T-helper 2 cell treated with Interferon-gamma antibody and Interleukin-4, amounts not matched to agents 5 μg/mL and 100 μg/mL, for 36 hours (primary cell): Measurements from ENCODE around the gene PTGIR.

ENCODE experiments used
- DNase-seq: peaks from one replicate; pipeline ENCODE4 v3.0.0; 2021; ENCODE audit warnings: low spot score
- H3K27ac Mint-ChIP-seq: one replicate; pipeline ENCODE4 v1.8.0; 2021; ENCODE audit warnings: mild to moderate bottlenecking, mixed read lengths
- H3K27me3 Mint-ChIP-seq: one replicate; pipeline ENCODE4 v1.8.0; 2021; ENCODE audit warnings: low read depth, mixed read lengths
- H3K36me3 Mint-ChIP-seq: one replicate; pipeline ENCODE4 v1.8.0; 2021; ENCODE audit warnings: low read depth, mixed read lengths
- H3K4me1 Mint-ChIP-seq: one replicate; pipeline ENCODE4 v1.8.0; 2021; ENCODE audit warnings: low read depth, mixed read lengths
- H3K4me3 Mint-ChIP-seq: one replicate; pipeline ENCODE4 v1.8.0; 2022; ENCODE audit warnings: mild to moderate bottlenecking, moderate library complexity, mixed read lengths
- H3K9me3 Mint-ChIP-seq: one replicate; pipeline ENCODE4 v1.8.0; 2021; ENCODE audit warnings: mixed read lengths

The PTGIR gene

DNA sequence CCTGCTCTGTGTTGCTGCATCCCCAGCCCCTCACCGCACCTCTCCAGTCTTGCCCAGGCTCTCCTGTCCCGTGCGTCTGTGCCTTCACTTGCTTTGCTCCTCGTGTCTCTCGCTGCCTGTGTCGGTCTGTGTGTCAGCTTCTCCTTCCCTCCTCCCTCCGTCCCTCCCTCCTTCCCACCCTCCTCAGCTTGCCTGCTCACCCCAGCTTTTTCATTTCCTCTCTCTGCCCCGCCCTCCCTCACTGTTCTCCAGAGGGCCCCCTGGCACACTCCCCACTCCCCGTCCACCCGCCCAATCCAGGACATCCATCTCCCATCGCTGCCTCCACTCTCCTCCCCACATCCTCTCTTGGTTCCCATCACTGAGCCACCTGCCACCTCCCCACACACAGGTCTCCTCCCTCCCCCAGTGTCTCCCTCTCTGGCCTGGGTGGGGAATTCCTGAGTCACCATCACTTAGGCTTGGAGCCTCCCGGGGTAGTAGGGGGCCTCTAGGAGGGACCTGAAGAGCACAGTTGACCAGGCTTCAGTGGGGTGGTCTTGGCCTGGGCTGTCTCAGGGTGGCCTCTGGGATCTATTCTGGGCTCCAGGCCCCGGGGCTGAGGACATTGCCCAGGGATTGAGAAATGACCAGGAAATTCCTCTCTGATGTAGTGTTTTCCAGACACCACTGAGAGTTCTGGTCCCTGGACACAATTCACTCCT is at the start of gene PTGIR:
Gene PTGIR, minus strand, starts transcription at position 132 of the 704 bp plus-strand sequence. CDS start 864 bp downstream, outside the sequence.
- peak; percentile 59 for DNase-seq
- peaks cover 35% of the 10 kb centered on the region for H3K4me1 Mint-ChIP-seq
- no peaks in the 10 kb centered on the region for H3K9me3 Mint-ChIP-seq
- no peaks in the 10 kb centered on the region for H3K27me3 Mint-ChIP-seq
- H3K27ac Mint-ChIP-seq, result peak within 1 kb of the TSS; percentile 87
- H3K4me3 Mint-ChIP-seq, result peak within 1 kb of the TSS; percentile 84
- peaks cover 8% of the 10 kb centered on the region for H3K36me3 Mint-ChIP-seq

DNA sequence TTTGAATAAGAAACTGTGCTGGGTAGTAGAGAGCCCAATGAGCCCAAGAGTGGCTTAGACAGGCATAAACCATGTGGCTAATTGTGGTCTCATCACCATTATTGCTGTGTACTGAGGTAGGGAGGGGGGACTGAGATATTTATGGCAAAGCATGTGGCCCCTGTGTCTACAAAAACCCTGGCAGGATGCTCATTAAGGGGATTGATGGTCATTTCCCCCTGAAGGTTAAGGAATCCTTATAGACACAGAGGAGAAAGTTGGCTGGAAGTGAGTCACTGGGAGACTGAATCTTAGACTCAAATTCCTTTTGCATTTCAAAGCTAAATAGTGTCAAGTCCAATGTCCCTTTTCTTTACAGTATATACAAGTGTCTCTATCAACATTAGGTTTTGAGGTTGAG is 45.9 kb upstream of the PTGIR start:
- Mint-ChIP-seq H3K4me1 (peaks cover 3% of the 10 kb centered on the region), H3K9me3 (no peaks in the 10 kb centered on the region), H3K27me3 (no peaks in the 10 kb centered on the region), H3K4me3 (no peak overlapping the region), H3K36me3 (peaks cover 38% of the 10 kb centered on the region), H3K27ac (no peak overlapping the region)
- no peak for DNase-seq

- Mint-ChIP-seq H3K4me1 (no peaks in the 10 kb centered on the region), H3K36me3 (peaks cover 19% of the 10 kb centered on the region), H3K27me3 (peaks cover 3% of the 10 kb centered on the region), H3K4me3 (no peak overlapping the region), H3K9me3 (no peaks in the 10 kb centered on the region), H3K27ac (no peak overlapping the region)
- no peak for DNase-seq
Measured at GRCh38 chr19:46668662-46669061, 43.8 kb upstream of the PTGIR start.

DNA sequence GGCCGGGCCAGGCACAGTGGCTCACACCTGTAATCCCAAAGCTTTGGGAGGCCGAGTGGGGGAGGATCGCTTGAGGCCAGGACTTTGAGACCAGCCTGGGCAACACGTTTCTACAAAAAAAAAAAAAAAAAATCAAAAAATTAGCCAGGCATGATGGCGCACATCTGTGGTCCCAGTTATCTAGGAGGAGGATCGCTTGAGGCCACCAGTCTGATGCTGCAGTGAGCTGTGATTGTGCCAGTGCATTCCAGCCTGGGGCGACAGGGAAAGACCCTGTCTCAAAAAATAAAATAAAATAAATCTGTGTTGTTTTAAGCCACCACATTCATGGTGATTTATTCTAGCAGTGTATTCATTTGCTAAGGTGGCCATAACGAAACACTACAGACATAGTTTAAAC is 40.2 kb upstream of the PTGIR start:
- peaks cover under 1% of the 10 kb centered on the region for H3K36me3 Mint-ChIP-seq
- no peaks in the 10 kb centered on the region for H3K9me3 Mint-ChIP-seq
- H3K27ac Mint-ChIP-seq, result no peak overlapping the region
- peaks cover 10% of the 10 kb centered on the region for H3K27me3 Mint-ChIP-seq
- DNase-seq, result no peak
- H3K4me1 Mint-ChIP-seq, result peaks cover 13% of the 10 kb centered on the region
- no peak overlapping the region for H3K4me3 Mint-ChIP-seq

GRCh38 chr19:46661735-46662592 is 37.1 kb upstream of the PTGIR start:
- no peaks in the 10 kb centered on the region for H3K36me3 Mint-ChIP-seq
- no peaks in the 10 kb centered on the region for H3K9me3 Mint-ChIP-seq
- peaks cover 28% of the 10 kb centered on the region for H3K27me3 Mint-ChIP-seq
- H3K4me1 Mint-ChIP-seq, result peaks cover 17% of the 10 kb centered on the region
- peak overlapping the region; percentile 89 for H3K27ac Mint-ChIP-seq
- peak overlapping the region; percentile 75 for H3K4me3 Mint-ChIP-seq
- peak; percentile 75 for DNase-seq

- DNase-seq, result peak; percentile 100
- H3K9me3 Mint-ChIP-seq, result no peaks in the 10 kb centered on the region
- no peaks in the 10 kb centered on the region for H3K36me3 Mint-ChIP-seq
- H3K4me3 Mint-ChIP-seq, result peak within 1 kb of the TSS; percentile 75
- H3K27ac Mint-ChIP-seq, result peak within 1 kb of the TSS; percentile 89
- H3K4me1 Mint-ChIP-seq, result peaks cover 17% of the 10 kb centered on the region
- peaks cover 30% of the 10 kb centered on the region for H3K27me3 Mint-ChIP-seq
Measured at GRCh38 chr19:46661020-46661731, 36.3 kb upstream of the PTGIR start, which contains the start of gene DACT3. TSS of gene DACT3 (minus strand) at chr19:46661182. CDS start at chr19:46661064, 118 bp downstream.

DNA sequence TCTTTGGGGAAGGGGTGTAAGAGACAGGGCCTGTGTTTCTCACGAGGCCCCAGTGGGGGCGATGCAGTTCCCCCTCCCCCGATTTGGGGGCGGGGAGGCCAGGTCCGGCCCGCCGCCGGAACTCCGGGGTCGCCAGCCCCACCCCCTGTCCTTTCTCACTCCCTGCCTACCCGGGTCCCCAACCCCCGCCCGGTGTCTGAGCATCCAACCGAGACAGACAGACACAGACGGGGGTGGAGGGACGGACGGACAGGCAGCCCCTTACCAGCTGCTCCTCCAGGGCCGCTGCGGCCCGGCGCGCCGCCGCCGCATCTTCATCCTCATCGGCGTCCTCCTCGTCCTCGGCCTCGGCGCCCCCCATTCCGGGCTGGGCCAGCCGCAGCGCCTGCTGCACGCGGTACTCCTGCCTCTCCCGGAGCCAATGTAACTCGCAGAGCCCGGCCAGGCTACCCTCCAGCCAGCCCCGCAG is 35.7 kb upstream of the PTGIR start:
- Mint-ChIP-seq H3K36me3 (no peaks in the 10 kb centered on the region), H3K27ac (no peak overlapping the region), H3K4me1 (peaks cover 17% of the 10 kb centered on the region), H3K27me3 (peaks cover 30% of the 10 kb centered on the region), H3K9me3 (no peaks in the 10 kb centered on the region), H3K4me3 (peak overlapping the region; percentile 55)
- no peak for DNase-seq

DNA sequence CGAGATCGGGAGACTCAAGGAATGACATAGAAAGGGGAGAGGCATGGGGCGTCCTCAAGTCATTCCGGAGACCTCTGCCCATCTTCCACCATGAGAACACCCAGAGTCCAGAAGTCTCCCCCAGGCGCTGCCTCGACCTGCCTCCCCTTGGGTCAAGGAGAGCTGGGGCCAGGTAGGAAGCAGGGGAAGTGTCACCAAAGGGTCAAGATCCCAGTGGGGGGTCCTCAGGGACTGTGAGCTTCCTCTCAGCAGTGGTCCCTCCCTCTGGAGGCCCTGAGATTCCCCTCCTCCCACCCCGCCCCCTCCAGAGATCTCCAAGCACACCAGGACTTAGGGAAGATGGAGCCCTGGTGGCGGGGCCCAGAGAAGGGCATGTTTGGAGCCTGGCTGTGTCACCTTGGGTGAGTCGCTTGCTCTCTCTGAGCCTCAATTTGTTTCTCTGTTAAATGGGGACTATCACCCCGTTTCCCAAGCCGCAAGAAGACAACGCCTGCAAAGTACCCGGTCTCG is 35.2 kb upstream of the PTGIR start:
- Mint-ChIP-seq H3K27me3 (peaks cover 32% of the 10 kb centered on the region), H3K4me1 (peaks cover 17% of the 10 kb centered on the region), H3K9me3 (no peaks in the 10 kb centered on the region), H3K27ac (peak overlapping the region; percentile 8), H3K4me3 (peak overlapping the region; percentile 58), H3K36me3 (no peaks in the 10 kb centered on the region)
- DNase-seq, result no peak

- Mint-ChIP-seq H3K4me3 (peak overlapping the region; percentile 58), H3K4me1 (peaks cover 17% of the 10 kb centered on the region), H3K36me3 (no peaks in the 10 kb centered on the region), H3K27me3 (peaks cover 36% of the 10 kb centered on the region), H3K9me3 (no peaks in the 10 kb centered on the region), H3K27ac (peak overlapping the region; percentile 8)
- DNase-seq, result no peak
Measured at GRCh38 chr19:46659151-46660007, 34.5 kb upstream of the PTGIR start.

DNA sequence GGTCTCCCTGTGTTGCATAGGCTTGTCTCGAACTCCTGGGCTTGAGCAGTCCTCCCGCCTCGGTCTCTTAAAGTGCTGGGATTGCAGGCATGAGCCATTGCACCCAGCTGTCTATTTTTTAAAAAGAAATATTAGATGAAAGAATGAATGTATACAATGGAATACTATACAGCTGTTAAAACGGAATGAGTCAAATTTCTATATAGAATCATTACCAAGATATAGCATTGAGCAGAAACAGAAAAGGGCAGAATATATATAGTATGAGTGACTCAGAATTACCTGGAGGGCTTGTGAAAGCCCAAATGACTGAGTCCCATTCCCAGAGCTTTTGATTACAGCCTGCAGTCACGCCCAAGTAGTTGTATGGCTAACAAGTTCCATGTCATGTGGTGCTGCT is 31.7 kb upstream of the PTGIR start:
- Mint-ChIP-seq H3K9me3 (no peaks in the 10 kb centered on the region), H3K27me3 (peaks cover 33% of the 10 kb centered on the region), H3K4me1 (peaks cover 8% of the 10 kb centered on the region), H3K27ac (no peak overlapping the region), H3K4me3 (no peak overlapping the region), H3K36me3 (no peaks in the 10 kb centered on the region)
- no peak for DNase-seq

DNA sequence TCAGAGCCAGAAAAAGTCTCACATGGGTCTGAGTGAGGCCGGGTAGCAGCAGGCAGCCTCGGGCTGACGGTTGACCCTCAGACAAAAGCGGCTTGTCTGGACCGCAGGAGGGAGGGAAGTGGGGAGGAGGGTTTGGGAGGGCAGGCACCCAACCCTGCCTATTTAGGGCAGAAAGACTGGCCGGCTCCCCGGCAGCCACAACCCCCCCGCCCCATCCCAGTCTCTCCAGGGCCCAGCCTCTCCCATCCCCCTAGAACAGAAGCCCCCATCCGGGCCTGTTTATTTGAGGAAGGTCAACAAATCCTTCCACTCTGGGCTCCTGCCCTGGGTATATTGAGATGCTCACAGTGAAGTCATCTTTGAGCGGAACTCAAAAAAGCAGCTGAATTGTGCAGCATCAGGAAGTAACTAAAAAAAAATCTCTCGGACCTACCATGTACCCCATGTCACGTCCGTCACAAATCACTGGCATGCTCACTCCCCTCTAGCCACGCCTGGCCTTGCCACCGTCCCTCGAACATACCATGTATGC is 29.8 kb upstream of the PTGIR start:
- Mint-ChIP-seq H3K36me3 (no peaks in the 10 kb centered on the region), H3K4me3 (no peak overlapping the region), H3K27ac (no peak overlapping the region), H3K27me3 (peaks cover 43% of the 10 kb centered on the region), H3K4me1 (peaks cover under 1% of the 10 kb centered on the region), H3K9me3 (no peaks in the 10 kb centered on the region)
- DNase-seq, result no peak

DNA sequence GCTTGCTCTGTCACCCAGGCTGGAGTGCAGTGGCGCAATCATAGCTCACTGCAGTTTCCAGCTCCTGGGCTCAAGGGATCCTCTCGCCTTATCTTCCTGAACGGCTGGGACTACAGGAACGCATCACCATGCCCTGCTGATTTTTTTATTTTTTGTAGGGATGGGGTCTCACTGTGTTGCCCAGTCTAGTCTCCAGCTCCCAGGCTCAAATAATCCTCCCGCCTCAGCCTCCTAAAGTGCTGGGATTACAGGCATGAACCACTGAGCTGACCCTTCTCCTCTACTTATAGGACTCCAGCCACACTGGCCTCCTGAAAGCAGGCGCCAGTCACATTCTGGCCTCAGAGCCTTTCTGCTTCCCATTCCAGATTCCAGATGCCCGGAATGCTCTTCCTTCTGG is 25.6 kb upstream of the PTGIR start:
- Mint-ChIP-seq H3K27ac (no peak overlapping the region), H3K4me3 (no peak overlapping the region), H3K9me3 (no peaks in the 10 kb centered on the region), H3K27me3 (peaks cover 53% of the 10 kb centered on the region), H3K4me1 (no peaks in the 10 kb centered on the region), H3K36me3 (no peaks in the 10 kb centered on the region)
- no peak for DNase-seq
